GM21526 (cell line): ENCODE data around the gene FAM3D.

Source experiments
- ATAC-seq: cut with Tn5 transposase; IDR thresholded peaks from one replicate; pipeline ENCODE4 v1.9.1; 2021; ENCODE audit warnings: moderate library complexity; ENCODE audit not compliant: unreplicated experiment, low FRiP score

Gene FAM3D

GRCh38 chr3:58629629-58630028, 36.9 kb downstream of the FAM3D start:
- no peak for ATAC-seq

GRCh38 chr3:58628823-58629562, 37.6 kb downstream of the FAM3D start:
- ATAC-seq, result no peak

GRCh38 chr3:58627941-58628340, 38.6 kb downstream of the FAM3D start:
- no peak for ATAC-seq

DNA sequence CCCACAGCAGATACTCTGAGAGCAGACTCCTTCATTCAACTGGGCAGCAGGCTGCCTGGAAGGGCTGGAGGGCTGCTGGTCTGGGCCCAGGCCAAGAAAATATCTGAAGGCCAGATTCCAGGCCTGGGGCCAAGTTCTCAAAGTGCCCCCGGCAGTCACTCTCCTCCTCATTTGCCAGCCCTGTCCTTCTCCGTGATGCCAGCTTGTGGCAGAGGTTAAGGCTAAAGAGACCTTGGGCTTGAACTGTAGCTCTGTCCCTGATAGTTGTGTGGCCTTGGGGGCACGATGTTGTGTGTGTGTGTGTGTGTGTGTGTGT, 39.0 kb downstream of the FAM3D start:
- no peak for ATAC-seq

DNA sequence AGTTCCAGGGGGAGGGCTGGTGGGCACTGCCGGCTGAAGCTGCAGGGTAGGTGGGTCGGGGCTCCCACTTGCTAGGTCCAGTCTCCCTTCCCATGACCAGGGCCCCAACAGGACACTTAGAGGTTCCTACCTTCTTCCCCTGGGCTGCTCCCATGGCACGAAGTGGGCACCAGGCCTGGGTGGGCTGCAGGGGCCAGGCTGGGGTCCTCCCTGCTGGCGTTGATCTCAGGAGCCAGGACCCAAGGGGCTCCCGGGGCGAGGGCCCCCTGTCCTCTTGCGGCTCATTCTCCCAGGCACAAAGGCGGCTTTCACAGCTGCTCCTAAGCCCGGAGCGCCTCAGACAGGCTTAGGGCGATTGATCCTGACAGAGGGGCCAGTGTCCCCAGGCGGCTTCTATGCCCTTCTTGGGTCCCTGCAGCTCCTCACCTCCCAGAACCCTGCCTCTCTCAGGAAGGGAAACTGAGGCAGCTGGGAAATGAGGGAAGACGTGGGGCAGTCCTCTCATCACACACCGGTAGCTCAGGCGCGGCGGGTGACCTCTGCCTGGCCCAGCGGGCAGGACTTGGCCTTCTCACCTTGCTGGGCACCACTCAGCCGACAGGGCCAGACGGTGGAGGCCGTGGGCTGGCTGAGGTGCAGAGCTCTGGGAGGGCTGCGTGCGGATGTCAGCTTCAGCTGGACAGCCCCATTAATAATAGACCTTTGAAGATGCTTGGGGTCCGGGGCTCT, 39.6 kb downstream of the FAM3D start:
- ATAC-seq, result no peak

- ATAC-seq, result no peak
Measured at GRCh38 chr3:58625196-58625824, 41.3 kb downstream of the FAM3D start.

- ATAC-seq, result no peak
Measured at GRCh38 chr3:58624550-58624949, 42.0 kb downstream of the FAM3D start.

DNA sequence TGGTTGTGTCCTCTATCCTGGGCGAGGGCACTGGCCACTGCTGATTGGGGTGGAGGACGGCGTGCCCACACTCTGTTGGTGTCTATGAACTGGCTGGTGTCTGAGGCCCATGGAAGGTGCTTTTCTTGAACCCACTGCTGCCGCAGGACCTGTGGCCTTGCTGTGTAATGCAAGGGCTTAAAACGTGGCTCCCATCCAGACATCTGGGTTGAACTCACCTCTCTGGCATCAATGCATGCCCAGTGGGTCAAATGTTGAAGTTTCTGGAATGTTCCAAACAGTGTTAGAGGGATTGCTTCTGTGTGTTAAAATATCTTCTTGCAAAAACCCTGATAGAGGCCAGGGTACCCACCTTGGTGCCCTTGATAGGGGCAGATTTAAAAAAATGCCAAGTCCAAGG, 42.6 kb downstream of the FAM3D start:
- ATAC-seq, result no peak

GRCh38 chr3:58623478-58623877, 43.1 kb downstream of the FAM3D start:
- no peak for ATAC-seq

GRCh38 chr3:58622892-58623291, 43.7 kb downstream of the FAM3D start:
- ATAC-seq, result no peak

- no peak for ATAC-seq
Measured at GRCh38 chr3:58622436-58622835, 44.1 kb downstream of the FAM3D start.

- ATAC-seq, result no peak
Measured at GRCh38 chr3:58621086-58621830, 45.3 kb downstream of the FAM3D start.

- ATAC-seq, result no peak
Measured at GRCh38 chr3:58620421-58620820, 46.2 kb downstream of the FAM3D start.

GRCh38 chr3:58617338-58617761, 49.2 kb downstream of the FAM3D start:
- ATAC-seq, result no peak

- ATAC-seq, result no peak
Measured at GRCh38 chr3:58613236-58614132, 53.1 kb downstream of the FAM3D start.

DNA sequence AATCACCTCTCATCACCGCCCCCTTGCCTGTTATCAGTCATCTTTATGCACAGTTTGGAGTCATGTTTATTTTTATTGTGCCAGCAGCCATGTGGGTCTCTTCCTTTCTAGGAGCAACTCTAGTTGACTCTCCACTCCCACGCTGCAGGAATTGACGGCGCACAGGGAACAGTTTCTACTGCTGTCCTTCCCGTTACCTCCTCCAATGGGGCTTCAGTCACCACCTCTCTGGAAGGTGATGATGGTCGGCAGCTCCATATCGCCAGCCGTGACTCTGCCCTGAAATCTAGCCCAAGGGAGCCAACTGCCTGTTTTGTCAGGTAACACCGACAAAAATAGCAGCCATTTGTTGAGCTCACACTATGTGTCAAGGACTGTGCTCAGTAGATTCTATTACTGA, 53.7 kb downstream of the FAM3D start:
- no peak for ATAC-seq

GRCh38 chr3:58609990-58610389, 56.6 kb downstream of the FAM3D start:
- ATAC-seq, result no peak

DNA sequence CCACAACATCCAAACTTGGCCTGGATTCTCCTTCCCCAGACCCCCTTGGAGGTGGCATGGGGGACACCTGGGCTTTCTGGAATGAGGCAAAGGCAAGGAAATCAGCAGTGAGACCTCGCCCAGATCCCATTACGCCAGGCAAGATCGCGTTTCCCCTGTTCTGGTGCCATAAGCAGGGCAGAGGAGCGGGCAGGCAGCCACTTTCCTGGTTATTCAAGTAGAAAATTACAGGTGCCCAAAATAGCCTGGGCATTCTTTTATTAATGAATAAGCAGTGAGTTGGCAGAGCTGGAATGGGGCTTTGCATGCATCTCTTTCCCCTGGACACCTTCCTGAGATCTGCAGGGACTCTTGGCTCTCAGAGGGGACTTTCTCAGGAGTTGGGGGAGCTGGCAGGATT, 57.9 kb downstream of the FAM3D start:
- no peak for ATAC-seq

DNA sequence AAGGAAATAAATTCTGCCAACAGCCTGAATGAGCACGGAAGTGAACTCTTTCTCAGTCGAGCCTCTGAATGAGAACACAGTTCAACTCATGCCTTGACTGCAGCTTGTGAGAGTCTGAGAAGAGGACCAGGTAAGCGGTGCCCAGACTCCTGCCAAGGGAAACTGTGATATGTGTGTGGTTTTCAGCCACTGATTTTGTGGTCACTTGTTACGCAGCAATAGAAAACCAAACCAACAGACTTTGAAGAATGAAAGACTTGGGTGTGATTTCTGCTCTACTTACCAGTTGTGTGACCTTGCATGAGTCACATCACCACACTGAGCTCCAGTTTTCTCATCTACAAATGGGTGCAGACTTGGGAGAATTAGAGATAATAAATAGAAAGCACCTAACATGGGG, 58.8 kb downstream of the FAM3D start:
- ATAC-seq, result no peak

- ATAC-seq, result no peak
Measured at GRCh38 chr3:58606693-58607092, 59.9 kb downstream of the FAM3D start.
